Measurements from ENCODE around the gene INTS3. TPM values are rescaled to one million over a fixed set of nuclear protein-coding genes. Genes with fewer than 3 reads are reported as not detected.
A peak's percentile ranks its signal among the peaks of the same experiment; 100 is the strongest.

Gene INTS3
- total and polyA plus RNA-seq, 8 donors, result 50.5 to 131 (median 111) TPM

GRCh38 chr1:153805042-153805745, 77.3 kb downstream of the INTS3 start:
- no peak for TF ChIP-seq CTCF (IDR thresholded peaks at IDR 0.05)
- intact Hi-C loops (cut with DNase I), result no loop called here
- peak in 1 of 4 donors; percentile 70 for DNase-seq
- Histone ChIP-seq H3K36me3 (peaks cover 0 to 31% of the 10 kb centered on the region in 2 donors), H3K4me3 (no peak overlapping the region), H3K9me3 (no peaks in the 10 kb centered on the region), H3K27me3 (no peaks in the 10 kb centered on the region), H3K27ac (peak overlapping the region in 1 of 2 donors; percentile 64), H3K4me1 (peaks cover 7 to 41% of the 10 kb centered on the region in 2 donors)
- ATAC-seq, result peak; percentile 87

DNA sequence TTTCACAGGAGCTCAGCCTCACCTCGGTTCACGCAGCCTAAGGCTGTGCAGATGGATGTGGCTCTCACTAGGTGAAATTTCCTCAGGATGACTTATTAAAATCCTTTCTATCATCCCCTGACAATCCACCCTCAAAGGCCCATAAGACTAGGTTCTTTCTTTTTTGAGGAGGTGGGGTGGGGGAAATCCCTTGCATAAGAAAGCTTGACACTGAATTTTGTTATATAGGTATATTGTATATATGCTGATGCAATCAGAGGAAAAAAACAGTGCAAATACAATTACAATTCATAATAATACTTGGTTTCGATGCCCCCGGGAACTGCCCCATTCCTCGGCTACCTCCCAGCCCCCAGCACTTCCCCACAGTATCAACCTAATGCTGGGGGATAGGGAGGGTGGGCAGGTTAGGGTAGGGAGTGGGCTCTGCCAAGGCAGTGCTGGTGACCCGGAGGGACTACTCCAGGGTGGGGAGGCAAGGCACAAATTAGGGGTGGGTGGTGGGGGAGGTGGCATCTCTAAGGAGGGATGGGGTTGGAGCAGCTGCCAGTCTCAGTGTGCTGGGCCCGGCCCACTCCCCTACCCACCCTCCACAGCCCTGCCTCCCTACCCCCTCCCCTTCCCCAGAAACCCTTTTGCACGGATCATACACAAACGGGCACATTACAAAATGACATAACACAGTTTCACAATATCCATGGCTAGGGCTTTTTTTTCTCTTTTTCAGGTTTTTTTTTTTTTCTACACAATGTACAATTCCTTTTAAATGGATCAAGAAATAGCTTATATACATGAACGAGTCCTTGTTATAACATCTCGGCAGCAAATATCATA, 78.3 kb downstream of the INTS3 start:
- Histone ChIP-seq H3K9me3 (no peaks in the 10 kb centered on the region), H3K4me1 (peaks cover 7 to 41% of the 10 kb centered on the region in 2 donors), H3K27me3 (no peaks in the 10 kb centered on the region), H3K27ac (peak overlapping the region in 1 of 2 donors; percentile 64), H3K36me3 (peaks cover 0 to 39% of the 10 kb centered on the region in 2 donors), H3K4me3 (no peak overlapping the region)
- DNase-seq, result no peak
- intact Hi-C loops (cut with DNase I), result no loop called here
- TF ChIP-seq CTCF (IDR thresholded peaks at IDR 0.05), result no peak
- peak; percentile 8 for ATAC-seq

GRCh38 chr1:153816283-153816889, 88.5 kb downstream of the INTS3 start:
- H3K4me1 ChIP-seq, result no peaks in the 10 kb centered on the region
- H3K27me3 ChIP-seq, result no peaks in the 10 kb centered on the region
- H3K9me3 ChIP-seq, result no peaks in the 10 kb centered on the region
- peaks cover 5 to 76% of the 10 kb centered on the region in 2 donors for H3K36me3 ChIP-seq
- TF ChIP-seq CTCF (IDR thresholded peaks at IDR 0.05), result no peak
- intact Hi-C loops (cut with DNase I), result no loop called here
- peak overlapping the region in 1 of 2 donors; percentile 28 for H3K27ac ChIP-seq
- DNase-seq, result no peak
- no peak overlapping the region for H3K4me3 ChIP-seq
- no peak for ATAC-seq

DNA sequence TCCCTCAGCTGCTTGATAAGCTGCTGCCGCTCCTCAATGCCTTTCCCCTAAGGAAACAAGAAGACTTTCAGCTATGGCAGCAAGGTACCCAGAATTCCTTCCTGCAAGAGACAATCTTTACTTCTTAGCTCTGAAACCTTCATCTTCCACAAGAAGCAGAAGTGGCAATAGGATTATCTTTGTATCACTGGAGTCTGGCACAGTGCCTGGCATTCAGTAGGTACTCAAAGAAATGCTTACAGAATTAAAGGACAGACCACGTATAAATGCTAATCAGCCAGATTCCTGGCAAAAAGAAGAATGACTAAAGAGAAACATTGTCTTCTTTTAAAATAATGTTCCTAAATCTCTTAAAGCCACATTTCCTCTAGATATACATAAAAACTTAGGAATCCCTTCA, 91.0 kb downstream of the INTS3 start:
- TF ChIP-seq CTCF (IDR thresholded peaks at IDR 0.05), result no peak
- Histone ChIP-seq H3K27me3 (no peaks in the 10 kb centered on the region), H3K4me1 (no peaks in the 10 kb centered on the region), H3K4me3 (no peak overlapping the region), H3K36me3 (peaks cover 5 to 51% of the 10 kb centered on the region in 2 donors), H3K27ac (no peak overlapping the region), H3K9me3 (no peaks in the 10 kb centered on the region)
- DNase-seq (no peak), ATAC-seq (no peak)
- intact Hi-C loops (cut with DNase I), result no loop called here

Small RNA genes within 50 kb of the gene (microRNA-seq; reads per million reads assigned to microRNA genes)
- gene MIR8083, result 0 reads per million in 2 donors

Other genes starting within 250 kb of the INTS3 start
- gene S100A6, start 192.1 kb upstream of the INTS3 start, total RNA-seq, result 1,000 to 10,000 TPM; 1,672 to 1,797 TPM
- 100 to 1,000 TPM; 156 to 248 (median 183) TPM for gene S100A6, start 192.1 kb upstream of the INTS3 start, polyA plus RNA-seq (ENCODE audit: insufficient read length in 6 of 6)
- gene S100A5, start 187.1 kb upstream of the INTS3 start, total RNA-seq, result under 1 TPM in 1 of 2 donors, not detected in 1; 0.42 TPM
- under 1 TPM in 3 of 6 donors, not detected in 3; 0.18 to 0.38 (median 0.34) TPM for gene S100A5, start 187.1 kb upstream of the INTS3 start, polyA plus RNA-seq (ENCODE audit: insufficient read length in 6 of 6)
- gene S100A4, start 182.2 kb upstream of the INTS3 start, total RNA-seq, result 1,000 to 10,000 TPM in 1 of 2 donors, 100 to 1,000 TPM in 1; 257 to 1,192 TPM
- 10 to 100 TPM; 15.0 to 24.6 (median 21.9) TPM for gene S100A4, start 182.2 kb upstream of the INTS3 start, polyA plus RNA-seq (ENCODE audit: insufficient read length in 6 of 6)
- gene S100A3, start 178.8 kb upstream of the INTS3 start, total RNA-seq, result 1 to 10 TPM; 1.7 to 7.7 TPM
- under 1 TPM in 2 of 6 donors, not detected in 4; 0.20 to 0.58 TPM for gene S100A3, start 178.8 kb upstream of the INTS3 start, polyA plus RNA-seq (ENCODE audit: insufficient read length in 6 of 6)
- 10 to 100 TPM in 1 of 2 donors, 1 to 10 TPM in 1; 7.1 to 25.9 TPM for gene S100A2, start 162.2 kb upstream of the INTS3 start, total RNA-seq
- 1 to 10 TPM in 4 of 6 donors, under 1 TPM in 2; 0.51 to 1.3 (median 1.0) TPM for gene S100A2, start 162.2 kb upstream of the INTS3 start, polyA plus RNA-seq (ENCODE audit: insufficient read length in 6 of 6)
- 100 to 1,000 TPM; 118 to 145 TPM for gene S100A16, start 114.9 kb upstream of the INTS3 start, total RNA-seq
- 100 to 1,000 TPM; 129 to 160 (median 145) TPM for gene S100A16, start 114.9 kb upstream of the INTS3 start, polyA plus RNA-seq (ENCODE audit: insufficient read length in 6 of 6)
- 100 to 1,000 TPM in 1 of 2 donors, 10 to 100 TPM in 1; 100.0 to 152 TPM for gene S100A14, start 111.7 kb upstream of the INTS3 start, total RNA-seq
- 100 to 1,000 TPM in 5 of 6 donors, 10 to 100 TPM in 1; 94.9 to 179 (median 150) TPM for gene S100A14, start 111.7 kb upstream of the INTS3 start, polyA plus RNA-seq (ENCODE audit: insufficient read length in 6 of 6)
- gene S100A13, start 100.5 kb upstream of the INTS3 start, total RNA-seq, result 10 to 100 TPM; 75.1 to 80.0 TPM
- gene S100A13, start 100.5 kb upstream of the INTS3 start, polyA plus RNA-seq (ENCODE audit: insufficient read length in 6 of 6), result 100 to 1,000 TPM in 3 of 6 donors, 10 to 100 TPM in 3; 79.6 to 110 (median 93.6) TPM
- 1 to 10 TPM in 1 of 2 donors, under 1 TPM in 1; 0.93 to 2.3 TPM for gene S100A1, start 99.6 kb upstream of the INTS3 start, total RNA-seq
- gene S100A1, start 99.6 kb upstream of the INTS3 start, polyA plus RNA-seq (ENCODE audit: insufficient read length in 6 of 6), result 1 to 10 TPM; 1.4 to 2.2 (median 1.8) TPM
- gene CHTOP, start 94.0 kb upstream of the INTS3 start, total RNA-seq, result 10 to 100 TPM; 54.5 to 65.5 TPM
- gene CHTOP, start 94.0 kb upstream of the INTS3 start, polyA plus RNA-seq (ENCODE audit: insufficient read length in 6 of 6), result 100 to 1,000 TPM; 110 to 125 (median 118) TPM
- gene SNAPIN, start 69.3 kb upstream of the INTS3 start, total RNA-seq, result 10 to 100 TPM; 34.5 to 35.5 TPM
- gene SNAPIN, start 69.3 kb upstream of the INTS3 start, polyA plus RNA-seq (ENCODE audit: insufficient read length in 6 of 6), result 10 to 100 TPM; 36.9 to 44.1 (median 39.2) TPM
- 100 to 1,000 TPM; 104 to 117 TPM for gene ILF2, start 57.1 kb upstream of the INTS3 start, total RNA-seq
- gene ILF2, start 57.1 kb upstream of the INTS3 start, polyA plus RNA-seq (ENCODE audit: insufficient read length in 6 of 6), result 100 to 1,000 TPM; 239 to 295 (median 260) TPM
- gene NPR1, start 49.4 kb upstream of the INTS3 start, total RNA-seq, result 10 to 100 TPM; 26.9 to 45.2 TPM
- gene NPR1, start 49.4 kb upstream of the INTS3 start, polyA plus RNA-seq (ENCODE audit: insufficient read length in 6 of 6), result 10 to 100 TPM; 14.3 to 23.1 (median 17.4) TPM
- 10 to 100 TPM; 56.5 to 68.6 TPM for gene SLC27A3, start 47.4 kb downstream of the INTS3 start, total RNA-seq
- 10 to 100 TPM; 32.4 to 50.3 (median 40.5) TPM for gene SLC27A3, start 47.4 kb downstream of the INTS3 start, polyA plus RNA-seq (ENCODE audit: insufficient read length in 6 of 6)
- 10 to 100 TPM; 36.8 to 41.5 TPM for gene GATAD2B, start 194.9 kb downstream of the INTS3 start, total RNA-seq
- 10 to 100 TPM; 31.5 to 37.4 (median 32.3) TPM for gene GATAD2B, start 194.9 kb downstream of the INTS3 start, polyA plus RNA-seq (ENCODE audit: insufficient read length in 6 of 6)
- 100 to 1,000 TPM in 1 of 2 donors, 10 to 100 TPM in 1; 49.5 to 106 TPM for gene DENND4B, start 218.7 kb downstream of the INTS3 start, total RNA-seq
- gene DENND4B, start 218.7 kb downstream of the INTS3 start, polyA plus RNA-seq (ENCODE audit: insufficient read length in 6 of 6), result 10 to 100 TPM; 41.3 to 63.3 (median 47.4) TPM
- gene CRTC2, start 230.6 kb downstream of the INTS3 start, total RNA-seq, result 10 to 100 TPM; 39.7 to 54.3 TPM
- 10 to 100 TPM; 44.5 to 53.7 (median 47.1) TPM for gene CRTC2, start 230.6 kb downstream of the INTS3 start, polyA plus RNA-seq (ENCODE audit: insufficient read length in 6 of 6)
- gene SLC39A1, start 235.5 kb downstream of the INTS3 start, total RNA-seq, result 100 to 1,000 TPM; 111 to 185 TPM
- 10 to 100 TPM; 59.1 to 65.6 (median 63.3) TPM for gene SLC39A1, start 235.5 kb downstream of the INTS3 start, polyA plus RNA-seq (ENCODE audit: insufficient read length in 6 of 6)
- 1 to 10 TPM; 9.3 to 10.0 TPM for gene CREB3L4, start 239.9 kb downstream of the INTS3 start, total RNA-seq
- gene CREB3L4, start 239.9 kb downstream of the INTS3 start, polyA plus RNA-seq (ENCODE audit: insufficient read length in 6 of 6), result 10 to 100 TPM; 32.6 to 44.3 (median 38.6) TPM
- 100 to 1,000 TPM; 142 to 148 TPM for gene JTB, start 249.6 kb downstream of the INTS3 start, total RNA-seq
- 10 to 100 TPM; 79.5 to 91.7 (median 83.2) TPM for gene JTB, start 249.6 kb downstream of the INTS3 start, polyA plus RNA-seq (ENCODE audit: insufficient read length in 6 of 6)

All from left lung (tissue), 10 donors.